Muscle of leg (tissue), 11 donors: Measurements from ENCODE around the gene HS3ST3A1. TPM values are rescaled to one million over a fixed set of nuclear protein-coding genes. Genes with fewer than 3 reads are reported as not detected.

Source experiments
- DNase-seq: peaks from one replicate; pipeline ENCODE4 v3.0.0; 2013
- H3K27ac ChIP-seq: one replicate; pipeline ENCODE4 v1.5.1; 2013; ENCODE audit warnings: mild to moderate bottlenecking, low read length, control low read depth
- H3K27me3 ChIP-seq: one replicate; pipeline ENCODE4 v1.6.1; 2013; ENCODE audit warnings: low read length; ENCODE audit not compliant: control insufficient read depth, insufficient read depth
- H3K36me3 ChIP-seq: one replicate; pipeline ENCODE4 v1.6.1; 2013; ENCODE audit warnings: low read length; ENCODE audit not compliant: control insufficient read depth, insufficient read depth
- H3K4me1 ChIP-seq: one replicate; pipeline ENCODE4 v1.6.1; 2013; ENCODE audit warnings: low read length; ENCODE audit not compliant: control insufficient read depth, insufficient read depth
- H3K4me3 ChIP-seq: one replicate; pipeline ENCODE4 v1.5.1; 2013; ENCODE audit warnings: low read length, control low read depth
- H3K9me3 ChIP-seq: replicated peaks from 2 replicates; pipeline ENCODE4 v1.6.1; 2013; ENCODE audit warnings: low read depth, low read length; ENCODE audit not compliant: control insufficient read depth
- WGBS: methylation state at CpG from one replicate; pipeline ENCODE4 v1.1.5; 2013; ENCODE audit warnings: missing lambda C conversion rate; ENCODE audit not compliant: insufficient coverage; 5-methylcytosine and 5-hydroxymethylcytosine counted together
- polyA plus RNA-seq, 8 donors: library from polyadenylated mRNA; unstranded; fragments of 120-200 nt; gene quantifications; one replicate each; pipeline versions ENCODE4 v1.2.1 to v1.2.3, GENCODE V29; 2013; ENCODE audit warnings: inconsistent platforms in 1 of 8, low replicate concordance in 1 of 8; ENCODE audit not compliant: insufficient read length in 8 of 8, insufficient read depth in 1 of 8
- total RNA-seq: library from RNA; stranded (reverse); fragments of 120-200 nt; gene quantifications from one replicate; pipeline ENCODE4 v1.2.4, GENCODE V29; 2013

Gene HS3ST3A1
- total and polyA plus RNA-seq, 9 donors = 0.68 to 3.8 (median 2.3) TPM

- Histone ChIP-seq H3K27me3 (no peaks in the 10 kb centered on the region), H3K36me3 (no peaks in the 10 kb centered on the region), H3K27ac (peak overlapping the region; percentile 15), H3K9me3 (no peaks in the 10 kb centered on the region), H3K4me3 (no peak overlapping the region), H3K4me1 (peaks cover 32% of the 10 kb centered on the region)
- 56% methylated on average over 6 of the region's 10 CpGs for WGBS
- peak; percentile 23 for DNase-seq
These were observed 8.5 kb downstream of the HS3ST3A1 start for GRCh38 chr17:13593021-13593751.

- WGBS = no CpG with 5 or more reads among the region's 7 CpGs
- no peaks in the 10 kb centered on the region for H3K9me3 ChIP-seq
- no peak for DNase-seq
- H3K36me3 ChIP-seq = no peaks in the 10 kb centered on the region
- no peak overlapping the region for H3K27ac ChIP-seq
- no peak overlapping the region for H3K4me3 ChIP-seq
- H3K4me1 ChIP-seq = peaks cover 32% of the 10 kb centered on the region
- H3K27me3 ChIP-seq = no peaks in the 10 kb centered on the region
These were observed 9.3 kb downstream of the HS3ST3A1 start for GRCh38 chr17:13592427-13592826.

- H3K27me3 ChIP-seq = no peaks in the 10 kb centered on the region
- H3K27ac ChIP-seq = no peak overlapping the region
- H3K9me3 ChIP-seq = no peaks in the 10 kb centered on the region
- peaks cover 22% of the 10 kb centered on the region for H3K4me1 ChIP-seq
- no peak overlapping the region for H3K4me3 ChIP-seq
- no peak for DNase-seq
- no CpG with 5 or more reads among the region's 1 CpG for WGBS
- H3K36me3 ChIP-seq = no peaks in the 10 kb centered on the region
These were observed 11.3 kb downstream of the HS3ST3A1 start for GRCh38 chr17:13590441-13590840.

- Histone ChIP-seq H3K27ac (no peak overlapping the region), H3K36me3 (no peaks in the 10 kb centered on the region), H3K9me3 (no peaks in the 10 kb centered on the region), H3K4me1 (peaks cover 18% of the 10 kb centered on the region), H3K4me3 (no peak overlapping the region), H3K27me3 (no peaks in the 10 kb centered on the region)
- 75% methylated on average over 2 of the region's 6 CpGs for WGBS
- DNase-seq = no peak
These were observed 12.1 kb downstream of the HS3ST3A1 start for GRCh38 chr17:13589658-13590057.

- Histone ChIP-seq H3K36me3 (no peaks in the 10 kb centered on the region), H3K27me3 (no peaks in the 10 kb centered on the region), H3K27ac (no peak overlapping the region), H3K9me3 (no peaks in the 10 kb centered on the region), H3K4me1 (peaks cover 4% of the 10 kb centered on the region), H3K4me3 (no peak overlapping the region)
- WGBS = no CpG with 5 or more reads among the region's 4 CpGs
- DNase-seq = no peak
These were observed 14.0 kb downstream of the HS3ST3A1 start for GRCh38 chr17:13587487-13588338.

- 88% methylated on average over 1 of the region's 3 CpGs for WGBS
- DNase-seq = no peak
- no peaks in the 10 kb centered on the region for H3K9me3 ChIP-seq
- H3K4me3 ChIP-seq = no peak overlapping the region
- H3K27ac ChIP-seq = no peak overlapping the region
- H3K27me3 ChIP-seq = no peaks in the 10 kb centered on the region
- no peaks in the 10 kb centered on the region for H3K36me3 ChIP-seq
- no peaks in the 10 kb centered on the region for H3K4me1 ChIP-seq
These were observed 17.0 kb downstream of the HS3ST3A1 start for GRCh38 chr17:13584701-13585080.

- Histone ChIP-seq H3K9me3 (no peaks in the 10 kb centered on the region), H3K4me1 (no peaks in the 10 kb centered on the region), H3K4me3 (no peak overlapping the region), H3K27me3 (no peaks in the 10 kb centered on the region), H3K36me3 (no peaks in the 10 kb centered on the region), H3K27ac (no peak overlapping the region)
- no peak for DNase-seq
- WGBS = 91% methylated on average over 1 of the region's 3 CpGs
These were observed 17.6 kb downstream of the HS3ST3A1 start for GRCh38 chr17:13583996-13584700.

GRCh38 chr17:13582776-13583547, 18.8 kb downstream of the HS3ST3A1 start:
- WGBS = 61% methylated on average over 7 of the region's 9 CpGs
- H3K4me3 ChIP-seq = no peak overlapping the region
- no peak overlapping the region for H3K27ac ChIP-seq
- no peaks in the 10 kb centered on the region for H3K4me1 ChIP-seq
- no peaks in the 10 kb centered on the region for H3K9me3 ChIP-seq
- H3K36me3 ChIP-seq = no peaks in the 10 kb centered on the region
- H3K27me3 ChIP-seq = no peaks in the 10 kb centered on the region
- no peak for DNase-seq

- Histone ChIP-seq H3K9me3 (peaks cover 2% of the 10 kb centered on the region), H3K27me3 (no peaks in the 10 kb centered on the region), H3K36me3 (no peaks in the 10 kb centered on the region), H3K4me3 (no peak overlapping the region), H3K4me1 (no peaks in the 10 kb centered on the region), H3K27ac (no peak overlapping the region)
- DNase-seq = peak; percentile 75
- no CpG with 5 or more reads among the region's 3 CpGs for WGBS
These were observed 19.8 kb downstream of the HS3ST3A1 start for GRCh38 chr17:13581925-13582324.
